KOPT-K1 (cell line): Measurements from ENCODE around the gene CNKSR3.

Experiments
- H3K27ac ChIP-seq: fragments of 200-600 bp; sonication (generic); 2 replicates; pipeline ENCODE4 v1.5.1; 2016; ENCODE audit warnings: antibody characterized with exemption, mild to moderate bottlenecking, low read depth, low read length; ENCODE audit not compliant: poor library complexity, severe bottlenecking
- H3K36me3 ChIP-seq: fragments of 200-600 bp; sonication (generic); 2 replicates; pipeline ENCODE4 v1.5.1; 2017; ENCODE audit warnings: antibody characterized with exemption, mild to moderate bottlenecking, low read length, moderate library complexity; ENCODE audit not compliant: insufficient read depth
- H3K9me3 ChIP-seq: fragments of 200-600 bp; sonication (generic); 2 replicates; pipeline ENCODE4 v1.5.1; 2017; ENCODE audit warnings: antibody characterized with exemption, low read length, mild to moderate bottlenecking; ENCODE audit not compliant: insufficient read depth, poor library complexity, severe bottlenecking

CNKSR3 gene

DNA sequence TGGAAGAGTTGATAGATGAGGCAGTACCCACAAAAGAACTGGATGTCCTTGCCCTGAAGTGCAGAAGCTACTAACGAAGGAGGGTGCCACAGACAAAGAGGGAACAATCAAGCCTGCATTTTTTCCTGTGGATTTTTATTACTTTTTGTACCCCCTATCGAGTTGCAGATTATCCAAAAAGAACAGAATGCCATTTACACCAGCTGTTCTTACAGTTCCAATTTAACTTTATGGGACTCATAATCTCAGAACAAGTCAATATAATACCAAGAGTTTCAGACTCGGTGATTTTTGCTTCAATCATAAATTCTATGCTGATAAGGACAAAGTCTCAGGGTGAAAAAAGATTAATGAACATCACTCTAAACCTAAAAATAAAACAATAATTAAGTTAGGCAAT is 4.0 kb upstream of the CNKSR3 start:
- Histone ChIP-seq H3K36me3 (no peaks in the 10 kb centered on the region), H3K27ac (no peak overlapping the region), H3K9me3 (no peaks in the 10 kb centered on the region)

DNA sequence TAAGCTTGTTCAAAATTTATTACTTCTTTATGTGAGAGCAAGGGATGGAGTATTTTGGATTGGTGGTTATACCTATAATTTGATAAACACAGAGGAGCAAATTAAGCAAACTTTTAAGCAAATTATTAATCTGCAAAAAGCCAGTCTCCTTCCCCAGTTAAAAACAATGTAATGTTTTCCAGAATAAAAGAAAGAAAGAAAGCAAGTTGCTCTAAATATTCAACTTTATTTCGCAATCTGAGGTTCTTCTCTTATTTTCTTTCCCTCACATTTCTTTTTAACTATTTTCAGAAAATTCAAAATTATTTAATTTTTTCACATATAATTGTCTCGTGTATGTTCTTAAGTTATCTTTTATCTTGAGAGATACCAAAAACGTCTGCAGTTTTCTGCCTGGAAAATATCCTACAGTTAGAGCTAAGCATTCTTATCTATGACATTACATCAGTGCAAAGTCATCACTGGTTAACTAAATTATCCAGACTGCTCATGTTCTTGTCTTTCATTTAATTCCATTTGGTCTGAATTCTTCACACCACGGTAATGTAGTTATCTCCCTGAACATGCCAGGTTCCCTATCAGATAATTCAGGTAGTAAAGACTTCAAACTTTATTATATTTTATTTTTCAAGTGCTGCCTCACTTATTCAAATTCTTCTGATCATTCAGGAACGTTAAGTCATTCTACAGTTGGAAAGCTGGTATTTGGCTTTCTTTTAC is 3.3 kb upstream of the CNKSR3 start:
- H3K36me3 ChIP-seq = no peaks in the 10 kb centered on the region

DNA sequence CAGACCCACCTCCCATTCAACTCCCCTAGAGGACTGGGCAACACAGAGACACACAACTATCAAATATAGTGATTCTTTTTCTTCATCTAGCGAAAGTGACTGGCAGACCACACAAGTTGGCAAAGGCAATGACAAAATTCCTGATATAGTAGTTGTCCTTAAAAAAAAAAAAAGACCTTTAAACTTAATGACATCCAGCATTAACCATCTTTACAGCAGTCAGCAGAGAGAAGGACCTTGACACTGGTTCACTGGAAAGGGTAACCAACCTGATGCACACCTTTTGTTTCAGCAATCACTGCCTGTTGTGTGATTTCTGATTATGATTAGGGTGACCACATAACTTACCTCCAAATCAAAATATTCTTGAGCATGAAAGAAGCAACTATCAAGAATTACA is 1.7 kb upstream of the CNKSR3 start:
- Histone ChIP-seq H3K9me3 (no peaks in the 10 kb centered on the region), H3K27ac (no peak overlapping the region), H3K36me3 (no peaks in the 10 kb centered on the region)

More for the DNA sequence above, 3.3 kb upstream of the CNKSR3 start:
- H3K9me3 ChIP-seq = no peaks in the 10 kb centered on the region
- H3K27ac ChIP-seq = no peak overlapping the region

- Histone ChIP-seq H3K9me3 (no peaks in the 10 kb centered on the region), H3K36me3 (no peaks in the 10 kb centered on the region), H3K27ac (no peak overlapping the region)
These were observed 1.3 kb upstream of the CNKSR3 start for GRCh38 chr6:154511791-154512190.

DNA sequence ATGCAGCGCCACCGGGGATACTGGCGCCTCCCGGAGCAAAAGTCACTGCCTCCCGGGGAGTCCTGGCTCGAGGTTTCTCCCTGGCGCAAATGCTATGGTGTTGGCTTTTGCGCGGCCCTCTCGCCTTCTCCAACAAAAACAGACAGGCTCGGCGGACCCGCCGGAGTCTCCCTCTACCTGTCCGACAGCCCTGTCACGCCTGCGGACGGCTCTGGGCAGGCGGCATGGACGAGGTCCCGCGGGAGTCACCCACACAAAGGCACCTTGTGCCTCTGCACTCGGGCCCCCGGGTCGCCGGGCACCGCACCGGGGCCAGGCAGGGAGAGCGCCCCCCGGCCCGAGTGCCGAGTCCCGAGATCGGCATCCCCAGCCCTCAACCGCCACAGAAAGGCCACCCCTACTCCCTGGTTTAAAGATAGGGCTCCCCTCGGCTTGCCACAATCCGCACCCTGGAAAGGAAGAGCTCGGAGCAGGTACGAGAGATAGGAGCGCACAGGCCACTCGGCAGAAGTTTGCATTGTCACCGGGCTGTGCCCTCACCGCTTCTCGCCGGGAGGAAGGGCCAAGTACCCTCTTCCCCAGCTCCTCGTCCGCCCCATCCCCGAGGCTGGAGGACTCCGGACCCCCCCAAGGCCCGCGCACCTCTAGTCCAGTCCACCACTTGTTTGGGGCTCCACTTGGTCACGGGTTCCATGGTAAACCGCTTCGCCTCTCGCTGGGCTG is 903 bp downstream of the CNKSR3 start:
- Histone ChIP-seq H3K9me3 (no peaks in the 10 kb centered on the region), H3K36me3 (no peaks in the 10 kb centered on the region), H3K27ac (no peak overlapping the region)

DNA sequence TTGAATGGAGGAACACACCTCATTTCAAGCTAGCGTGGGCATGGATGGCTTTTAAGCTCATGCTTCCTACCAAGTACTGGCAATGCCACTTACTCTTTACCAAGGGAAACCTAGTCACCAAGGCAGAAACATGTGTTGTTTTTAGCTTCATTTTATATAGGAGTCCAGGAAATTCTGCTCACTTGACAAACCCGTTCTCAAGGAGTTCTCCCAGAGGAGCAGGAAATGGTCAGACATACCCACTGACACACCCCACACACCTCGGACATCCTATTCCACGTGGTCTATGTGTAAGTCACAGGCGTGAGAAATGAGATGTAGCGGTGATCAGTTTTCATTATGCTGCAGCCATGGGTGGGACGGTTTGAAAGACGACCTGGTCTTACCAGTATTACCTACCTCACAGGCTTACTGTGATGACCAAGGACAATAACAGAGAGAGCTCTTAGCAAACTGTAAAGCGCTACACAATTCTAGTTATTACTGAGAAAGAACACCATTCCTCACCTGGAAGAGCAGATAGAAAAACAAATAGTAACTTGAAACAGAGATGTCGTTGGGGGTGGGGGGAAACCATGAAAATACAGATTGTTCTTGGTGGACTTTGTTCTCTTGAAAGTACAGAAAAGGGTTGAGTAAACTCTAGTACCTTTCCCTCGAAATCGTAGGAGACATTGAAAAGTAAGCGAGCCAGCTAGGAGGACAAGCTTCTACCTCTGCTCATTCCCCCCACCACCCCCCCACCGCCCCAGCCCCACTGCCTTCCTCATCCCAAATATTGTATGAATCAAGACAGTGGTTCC is 1.7 kb downstream of the CNKSR3 start:
- no peak overlapping the region for H3K27ac ChIP-seq
- no peaks in the 10 kb centered on the region for H3K9me3 ChIP-seq
- H3K36me3 ChIP-seq = no peaks in the 10 kb centered on the region

GRCh38 chr6:154506991-154507898 is 3.2 kb downstream of the CNKSR3 start:
- Histone ChIP-seq H3K27ac (no peak overlapping the region), H3K9me3 (no peaks in the 10 kb centered on the region), H3K36me3 (no peaks in the 10 kb centered on the region)

- Histone ChIP-seq H3K36me3 (no peaks in the 10 kb centered on the region), H3K9me3 (no peaks in the 10 kb centered on the region), H3K27ac (no peak overlapping the region)
These were observed 3.9 kb downstream of the CNKSR3 start for GRCh38 chr6:154506582-154506981.

DNA sequence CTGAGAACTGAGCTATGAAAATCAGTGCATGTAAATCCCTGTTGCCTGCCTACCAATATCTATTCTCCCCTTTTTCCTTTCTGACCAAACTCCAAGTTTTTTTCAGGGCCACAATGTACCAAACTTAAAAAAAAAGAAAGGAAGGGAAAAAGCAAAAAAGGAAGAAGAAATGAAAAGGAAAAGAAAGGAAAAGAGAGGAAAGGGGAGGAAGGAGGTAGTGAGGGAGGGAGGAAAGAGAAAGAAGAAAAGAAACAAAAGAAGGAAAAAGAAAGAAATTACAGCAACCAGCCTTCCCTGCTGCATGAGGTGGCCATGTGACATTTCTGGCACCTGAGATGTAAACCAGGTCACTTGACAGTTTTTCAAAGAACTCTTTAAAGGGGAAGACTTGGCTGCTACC is 4.4 kb downstream of the CNKSR3 start:
- H3K36me3 ChIP-seq = no peaks in the 10 kb centered on the region
- no peak overlapping the region for H3K27ac ChIP-seq
- H3K9me3 ChIP-seq = no peaks in the 10 kb centered on the region

GRCh38 chr6:154504865-154505449 is 5.5 kb downstream of the CNKSR3 start:
- H3K9me3 ChIP-seq = no peaks in the 10 kb centered on the region
- no peaks in the 10 kb centered on the region for H3K36me3 ChIP-seq
- H3K27ac ChIP-seq = no peak overlapping the region

- no peaks in the 10 kb centered on the region for H3K9me3 ChIP-seq
- no peaks in the 10 kb centered on the region for H3K36me3 ChIP-seq
- no peak overlapping the region for H3K27ac ChIP-seq
These were observed 6.4 kb downstream of the CNKSR3 start for GRCh38 chr6:154504102-154504501.

DNA sequence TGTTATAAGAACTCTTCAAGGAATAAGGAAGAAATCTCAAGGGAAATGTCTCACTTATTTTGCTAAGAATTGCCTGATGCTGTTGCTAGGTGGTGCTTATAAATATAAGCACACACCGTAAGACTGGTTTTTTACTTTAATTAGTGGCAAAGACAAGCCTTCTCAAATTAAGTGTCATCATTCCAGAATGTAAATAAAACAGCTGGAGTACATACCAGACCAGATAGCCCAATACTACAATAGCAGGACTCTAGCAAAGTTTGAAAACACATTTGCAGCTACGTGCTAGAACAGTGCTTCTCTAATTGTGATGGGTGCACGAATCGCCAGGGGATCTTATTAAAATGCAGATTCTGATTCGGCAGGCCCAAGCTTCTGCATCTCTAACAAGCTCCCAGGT is 6.8 kb downstream of the CNKSR3 start:
- Histone ChIP-seq H3K27ac (no peak overlapping the region), H3K9me3 (no peaks in the 10 kb centered on the region), H3K36me3 (no peaks in the 10 kb centered on the region)

GRCh38 chr6:154502553-154502952 is 7.9 kb downstream of the CNKSR3 start:
- H3K27ac ChIP-seq = no peak overlapping the region
- H3K9me3 ChIP-seq = no peaks in the 10 kb centered on the region
- H3K36me3 ChIP-seq = no peaks in the 10 kb centered on the region

- Histone ChIP-seq H3K27ac (no peak overlapping the region), H3K36me3 (no peaks in the 10 kb centered on the region), H3K9me3 (no peaks in the 10 kb centered on the region)
These were observed 9.0 kb downstream of the CNKSR3 start for GRCh38 chr6:154501578-154501868.
